ENCODE measurements around the gene ADD3.

DNA sequence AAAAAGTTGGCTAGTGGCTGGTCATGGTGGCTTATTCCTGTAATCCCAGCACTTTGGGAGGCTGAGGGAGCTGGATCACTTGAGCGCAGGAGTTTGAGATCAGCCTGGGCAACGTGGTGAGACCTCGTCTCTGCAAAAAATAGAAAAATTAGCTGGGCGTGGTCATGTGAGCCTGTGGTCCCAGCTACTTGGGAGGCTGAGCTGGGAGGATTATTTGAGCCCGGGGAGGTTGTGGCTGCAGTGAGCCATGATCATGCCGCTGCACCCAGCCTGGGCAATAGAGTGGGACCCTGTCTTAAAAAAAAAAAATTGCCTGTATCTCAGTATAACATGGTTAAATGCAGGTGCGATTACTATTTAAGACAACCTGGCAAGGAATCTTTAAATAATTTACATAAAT, 61.0 kb downstream of the ADD3 start:
- TF ChIP-seq, protein P1, sequence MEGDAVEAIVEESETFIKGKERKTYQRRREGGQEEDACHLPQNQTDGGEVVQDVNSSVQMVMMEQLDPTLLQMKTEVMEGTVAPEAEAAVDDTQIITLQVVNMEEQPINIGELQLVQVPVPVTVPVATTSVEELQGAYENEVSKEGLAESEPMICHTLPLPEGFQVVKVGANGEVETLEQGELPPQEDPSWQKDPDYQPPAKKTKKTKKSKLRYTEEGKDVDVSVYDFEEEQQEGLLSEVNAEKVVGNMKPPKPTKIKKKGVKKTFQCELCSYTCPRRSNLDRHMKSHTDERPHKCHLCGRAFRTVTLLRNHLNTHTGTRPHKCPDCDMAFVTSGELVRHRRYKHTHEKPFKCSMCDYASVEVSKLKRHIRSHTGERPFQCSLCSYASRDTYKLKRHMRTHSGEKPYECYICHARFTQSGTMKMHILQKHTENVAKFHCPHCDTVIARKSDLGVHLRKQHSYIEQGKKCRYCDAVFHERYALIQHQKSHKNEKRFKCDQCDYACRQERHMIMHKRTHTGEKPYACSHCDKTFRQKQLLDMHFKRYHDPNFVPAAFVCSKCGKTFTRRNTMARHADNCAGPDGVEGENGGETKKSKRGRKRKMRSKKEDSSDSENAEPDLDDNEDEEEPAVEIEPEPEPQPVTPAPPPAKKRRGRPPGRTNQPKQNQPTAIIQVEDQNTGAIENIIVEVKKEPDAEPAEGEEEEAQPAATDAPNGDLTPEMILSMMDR (IDR thresholded peaks at IDR 0.05; ENCODE audit: poor library complexity), result no peak
- no peak for TF ChIP-seq EZH2phosphoT487 (IDR thresholded peaks at IDR 0.05; ENCODE audit: low read depth, severe bottlenecking, unreplicated experiment)

All from hepatocyte (in vitro differentiated cells).